NOMO-1 (cell line): ENCODE measurements around the gene MAP3K3.

Source experiments
- DNase-seq, 2 experiments: peaks; one replicate each; lab custom pipeline; 2025; ENCODE audit not compliant: unreplicated experiment in 2 of 2; lab: John Stamatoyannopoulos, UW

Gene MAP3K3

GRCh38 chr17:63621229-63621683 is 961 bp upstream of the MAP3K3 start:
- no peak for DNase-seq

- DNase-seq = peak; percentile 16 to 51
Measured at GRCh38 chr17:63622574-63623390, 565 bp downstream of the MAP3K3 start.

GRCh38 chr17:63623786-63624530 is 1.7 kb downstream of the MAP3K3 start:
- no peak for DNase-seq

GRCh38 chr17:63624531-63624880 is 2.3 kb downstream of the MAP3K3 start:
- peak in 1 of 2 experiments; percentile 6 for DNase-seq

- no peak for DNase-seq
Measured at GRCh38 chr17:63626551-63627180, 4.4 kb downstream of the MAP3K3 start.

GRCh38 chr17:63629627-63630026 is 7.4 kb downstream of the MAP3K3 start:
- no peak for DNase-seq

- DNase-seq = no peak
Measured at GRCh38 chr17:63631062-63631461, 8.8 kb downstream of the MAP3K3 start.

- DNase-seq = no peak
Measured at GRCh38 chr17:63631626-63632025, 9.4 kb downstream of the MAP3K3 start.

- no peak for DNase-seq
Measured at GRCh38 chr17:63633742-63634141, 11.5 kb downstream of the MAP3K3 start.

- DNase-seq = no peak
Measured at GRCh38 chr17:63634163-63634562, 11.9 kb downstream of the MAP3K3 start.

- DNase-seq = no peak
Measured at GRCh38 chr17:63634816-63635215, 12.6 kb downstream of the MAP3K3 start.

GRCh38 chr17:63635290-63635689 is 13.1 kb downstream of the MAP3K3 start:
- DNase-seq = no peak

- DNase-seq = no peak
Measured at GRCh38 chr17:63635787-63636186, 13.6 kb downstream of the MAP3K3 start.

GRCh38 chr17:63639125-63639524 is 16.9 kb downstream of the MAP3K3 start:
- DNase-seq = no peak

GRCh38 chr17:63640038-63640437 is 17.8 kb downstream of the MAP3K3 start:
- DNase-seq = no peak

- DNase-seq = peak; percentile 91 to 95
Measured at GRCh38 chr17:63641692-63642448, 19.7 kb downstream of the MAP3K3 start.

- peak in 1 of 2 experiments; percentile 56 for DNase-seq
Measured at GRCh38 chr17:63644846-63645245, 22.6 kb downstream of the MAP3K3 start.

- no peak for DNase-seq
Measured at GRCh38 chr17:63645775-63646487, 23.7 kb downstream of the MAP3K3 start.

- DNase-seq = peak; percentile 50 to 94
Measured at GRCh38 chr17:63646488-63646806, 24.2 kb downstream of the MAP3K3 start.

- no peak for DNase-seq
Measured at GRCh38 chr17:63647065-63647725, 25.0 kb downstream of the MAP3K3 start.
